HG03342 (cell line): ENCODE results near the gene MAB21L3.

Experiments used
- ATAC-seq: cut with Tn5 transposase; IDR thresholded peaks from one replicate; pipeline ENCODE4 v1.9.1; 2021; ENCODE audit warnings: mild to moderate bottlenecking, moderate library complexity; ENCODE audit not compliant: unreplicated experiment

Gene MAB21L3

GRCh38 chr1:116107371-116107770 lies 3.8 kb upstream of the MAB21L3 start:
- ATAC-seq: no peak

GRCh38 chr1:116111524-116112021 lies 374 bp downstream of the MAB21L3 start:
- ATAC-seq: no peak

- ATAC-seq: no peak
Measured at GRCh38 chr1:116112388-116113140, 1.4 kb downstream of the MAB21L3 start.

- ATAC-seq: no peak
Measured at GRCh38 chr1:116113615-116114014, 2.4 kb downstream of the MAB21L3 start.

GRCh38 chr1:116115476-116116439 lies 4.6 kb downstream of the MAB21L3 start:
- no peak for ATAC-seq

GRCh38 chr1:116118471-116118870 lies 7.3 kb downstream of the MAB21L3 start:
- no peak for ATAC-seq

- no peak for ATAC-seq
Measured at GRCh38 chr1:116119876-116120275, 8.7 kb downstream of the MAB21L3 start.

- no peak for ATAC-seq
Measured at GRCh38 chr1:116122955-116123757, 12.0 kb downstream of the MAB21L3 start.

GRCh38 chr1:116123837-116124533 lies 12.8 kb downstream of the MAB21L3 start:
- no peak for ATAC-seq

GRCh38 chr1:116125758-116126157 lies 14.6 kb downstream of the MAB21L3 start:
- ATAC-seq: no peak

- no peak for ATAC-seq
Measured at GRCh38 chr1:116126281-116126680, 15.1 kb downstream of the MAB21L3 start.

- no peak for ATAC-seq
Measured at GRCh38 chr1:116127123-116127847, 16.1 kb downstream of the MAB21L3 start.

GRCh38 chr1:116127848-116128540 lies 16.8 kb downstream of the MAB21L3 start:
- no peak for ATAC-seq

- ATAC-seq: no peak
Measured at GRCh38 chr1:116128664-116129063, 17.5 kb downstream of the MAB21L3 start.

GRCh38 chr1:116129537-116129936 lies 18.3 kb downstream of the MAB21L3 start:
- ATAC-seq: no peak

GRCh38 chr1:116130356-116130755 lies 19.2 kb downstream of the MAB21L3 start:
- ATAC-seq: no peak

GRCh38 chr1:116131170-116131569 lies 20.0 kb downstream of the MAB21L3 start:
- ATAC-seq: no peak

- no peak for ATAC-seq
Measured at GRCh38 chr1:116131866-116132605, 20.8 kb downstream of the MAB21L3 start.
